ENCODE data around the gene APOD. TPM values are rescaled to one million over a fixed set of nuclear protein-coding genes. Genes with fewer than 3 reads are reported as not detected.

APOD gene
- total and polyA plus RNA-seq, 2 of the 8 experiments (the other 6 are each of a cell fraction or from before 2014, with no cell fraction given), result not detected

GRCh38 chr3:195531683-195532082 lies 52.1 kb downstream of the APOD start:
- Histone ChIP-seq H3K27me3 (replicated peaks in 1 of 4; ENCODE audit: control insufficient read depth in 3 of 4, extremely low read depth in 1 of 4, insufficient read depth in 3 of 4, low read length in 3 of 4) (no peaks in the 10 kb centered on the region), H3K4me1 (replicated peaks in 1 of 4; ENCODE audit: control insufficient read depth in 3 of 4, insufficient read depth in 4 of 4, low read length in 3 of 4) (no peaks in the 10 kb centered on the region), H3K27ac (ENCODE audit: low read depth, low read length) (no peak overlapping the region), H3K36me3 (ENCODE audit: control insufficient read depth in 2 of 4, insufficient read depth in 4 of 4, low read length in 3 of 4) (no peaks in the 10 kb centered on the region; a peak in 1 of 8 replicates), H2AFZ (ENCODE audit: low read length) (no peak overlapping the region), H2BK15ac (ENCODE audit: low read length) (no peak overlapping the region), H3K23me2 (ENCODE audit: low read depth, low read length) (no peaks in the 10 kb centered on the region), H4K20me1 (replicated peaks in 1 of 2; ENCODE audit: control insufficient read depth in 1 of 2, insufficient read depth in 2 of 2, low read length in 2 of 2) (no peaks in the 10 kb centered on the region), H3K79me2 (ENCODE audit: control insufficient read depth in 1 of 2, insufficient read depth in 2 of 2, low read length in 2 of 2) (0 out of 4 replicates have a peak, but pooled peaks cover 0 to 6% of the 10 kb centered on the region in 2 experiments), H2AK5ac (ENCODE audit: low read depth, low read length) (no peak overlapping the region), H2BK5ac (ENCODE audit: low read depth, low read length) (no peak overlapping the region), H3K23ac (ENCODE audit: insufficient read length) (no peak overlapping the region), H2BK20ac (ENCODE audit: low read length) (no peak overlapping the region), H2BK12ac (ENCODE audit: low read depth, low read length) (no peak overlapping the region), H3K4me2 (ENCODE audit: insufficient read depth in 1 of 2, low read depth in 2 of 2, low read length in 2 of 2) (no peak overlapping the region), H3K18ac (ENCODE audit: extremely low read depth, low read length) (no peak overlapping the region), H3K79me1 (ENCODE audit: low read depth, low read length) (peaks cover 2% of the 10 kb centered on the region), H3K14ac (ENCODE audit: insufficient read length) (no peak overlapping the region), H4K8ac (ENCODE audit: extremely low read depth, insufficient read depth, low read length) (no peak overlapping the region), H2BK120ac (replicated peaks; ENCODE audit: low read depth, low read length) (no peak overlapping the region), H4K91ac (replicated peaks; ENCODE audit: insufficient read length, low read length) (no peak overlapping the region), H3K4me3 (ENCODE audit: extremely low read depth in 1 of 4, insufficient read depth in 2 of 4, low read depth in 3 of 4, low read length in 4 of 4) (no peak overlapping the region), H3K56ac (replicated peaks; ENCODE audit: insufficient read length, low read depth, low read length) (no peak overlapping the region), H3K4ac (replicated peaks; ENCODE audit: insufficient read length, low read depth, low read length) (no peak overlapping the region), H4K5ac (ENCODE audit: insufficient read length, low read depth, low read length) (no peak overlapping the region), H3K9me3 (ENCODE audit: insufficient read depth in 2 of 2, low read depth in 1 of 2, low read length in 1 of 2) (no peaks in the 10 kb centered on the region), H3K9ac (replicated peaks in 1 of 4; ENCODE audit: extremely low read depth in 1 of 4, low read depth in 3 of 4, low read length in 3 of 4) (no peak overlapping the region)
- WGBS, 2 experiments (ENCODE audit: extremely low coverage in 1 of 2, insufficient coverage in 1 of 2, insufficient read length in 1 of 2, insufficient replicate concordance in 2 of 2, low coverage in 1 of 2, low lambda C conversion rate in 2 of 2, missing lambda C conversion rate in 1 of 2), result 75% methylated on average over 5 of the region's 5 CpGs; no CpG with 5 or more reads in 1 of the 2 experiments
- TF ChIP-seq FOSL1 (IDR thresholded peaks at IDR 0.05; ENCODE audit: insufficient read depth, low read depth, low read length) (no peak), EP300 (IDR thresholded peaks at IDR 0.05; ENCODE audit: borderline replicate concordance in 1 of 2, low read depth in 2 of 2, low read length in 2 of 2) (no peak), POLR2A (IDR thresholded peaks at IDR 0.05; ENCODE audit: control extremely low read depth in 1 of 2, low read depth in 2 of 2, low read length in 2 of 2) (no peak), E2F6 (IDR thresholded peaks at IDR 0.05) (no peak), SIX5 (IDR thresholded peaks at IDR 0.05; ENCODE audit: low read depth, low read length) (no peak), RXRA (IDR thresholded peaks at IDR 0.05; ENCODE audit: insufficient read depth, low read depth, low read length) (no peak), TBP (IDR thresholded peaks at IDR 0.05; ENCODE audit: low read depth, low read length) (no peak), RAD21 (IDR thresholded peaks at IDR 0.05 in 1 of 2, conservative IDR thresholded peaks at IDR 0.05 in 1 of 2; ENCODE audit: low read depth in 2 of 2, low read length in 2 of 2) (no peak), NANOG (IDR thresholded peaks at IDR 0.05; ENCODE audit: insufficient read depth, low read depth, low read length, poor library complexity, severe bottlenecking) (no peak), CBX8 (IDR thresholded peaks at IDR 0.05; ENCODE audit: borderline replicate concordance, low read depth, low read length) (no peak), CREB1 (IDR thresholded peaks at IDR 0.05) (no peak), SUZ12 (IDR thresholded peaks at IDR 0.05; ENCODE audit: low read length) (no peak), MAFK (IDR thresholded peaks at IDR 0.05; ENCODE audit: low read depth, low read length) (no peak)
- ChIA-PET POLR2A (ENCODE audit: partially characterized antibody) (no interaction called here), CTCF (ENCODE audit: partially characterized antibody) (interaction anchor here (0.6 to 1.5 kb wide), 2 partner anchors 10 to 561 kb away, joined by 3 to 5 read pairs; no protein-coding TSS in a partner anchor)
- FAIRE-seq (no peak), DNase-seq (ENCODE audit: low read depth in 1 of 2, low spot score in 2 of 2) (no peak)
